Duodenal mucosa (tissue), 2 donors: ENCODE measurements around the gene SDHAF1.
"Not testable (repeated sequence)": the region's sequence is repeated elsewhere in the genome, so short reads cannot be mapped to it uniquely, and the experiment has no call there.

Source experiments
- H3K27ac ChIP-seq: one replicate; pipeline ENCODE4 v1.7.0; 2013; ENCODE audit warnings: low read depth, low read length
- H3K27me3 ChIP-seq, 2 donors: one replicate each; pipeline ENCODE4 v1.7.0; 2013; ENCODE audit warnings: low read length in 2 of 2, control low read depth in 1 of 2; ENCODE audit not compliant: insufficient read depth in 2 of 2, control insufficient read depth in 1 of 2
- H3K36me3 ChIP-seq, 2 donors: one replicate each; pipeline ENCODE4 v1.7.0; 2013; ENCODE audit warnings: low read length in 2 of 2, control low read depth in 1 of 2; ENCODE audit not compliant: insufficient read depth in 2 of 2, control insufficient read depth in 1 of 2
- H3K4me1 ChIP-seq, 2 donors: one replicate each; pipeline ENCODE4 v1.7.0; 2013; ENCODE audit warnings: low read length in 2 of 2, control low read depth in 1 of 2; ENCODE audit not compliant: insufficient read depth in 2 of 2, control insufficient read depth in 1 of 2
- H3K4me3 ChIP-seq, 2 donors: one replicate each; pipeline ENCODE4 v1.7.0; 2013; ENCODE audit warnings: low read length in 2 of 2, low read depth in 1 of 2
- H3K9ac ChIP-seq, 2 donors: one replicate each; pipeline ENCODE4 v1.7.0; 2013; ENCODE audit warnings: low read length in 2 of 2, low read depth in 1 of 2
- H3K9me3 ChIP-seq, 2 donors: one replicate each; pipeline ENCODE4 v1.7.0; 2013; ENCODE audit warnings: low read length in 2 of 2, control low read depth in 1 of 2; ENCODE audit not compliant: control insufficient read depth in 1 of 2

Gene SDHAF1

GRCh38 chr19:36032251-36033104 is 37.5 kb downstream of the SDHAF1 start, which contains the start of gene CLIP3:
CLIP3 (minus strand) TSS chr19:36032873; CDS start chr19:36032357, 516 bp downstream.
- H3K27ac ChIP-seq = no peak within 1 kb of the TSS

GRCh38 chr19:36040495-36040894 is 45.5 kb downstream of the SDHAF1 start:
- H3K4me1 ChIP-seq = no peaks in the 10 kb centered on the region
- no peaks in the 10 kb centered on the region for H3K27me3 ChIP-seq
- no peaks in the 10 kb centered on the region for H3K9me3 ChIP-seq
- H3K27ac ChIP-seq = no peak overlapping the region
- peaks cover 0 to under 1% of the 10 kb centered on the region in 2 donors for H3K36me3 ChIP-seq
- no peak overlapping the region for H3K9ac ChIP-seq
- no peak overlapping the region for H3K4me3 ChIP-seq

More at GRCh38 chr19:36032251-36033104, 37.5 kb downstream of the SDHAF1 start, which contains the start of gene CLIP3:
- Histone ChIP-seq H3K27me3 (no peaks in the 10 kb centered on the region), H3K9ac (peak within 1 kb of the TSS in 1 of 2 donors; percentile 33), H3K4me3 (peak within 1 kb of the TSS; percentile 47 to 55), H3K9me3 (no peaks in the 10 kb centered on the region), H3K4me1 (no peaks in the 10 kb centered on the region), H3K36me3 (peaks cover 7 to 8% of the 10 kb centered on the region in 2 donors)

GRCh38 chr19:36041092-36041491 is 46.1 kb downstream of the SDHAF1 start:
- not testable (repeated sequence) for H3K27ac ChIP-seq, H3K36me3 ChIP-seq, H3K4me3 ChIP-seq, H3K27me3 ChIP-seq, H3K9ac ChIP-seq, H3K9me3 ChIP-seq, H3K4me1 ChIP-seq

- Histone ChIP-seq H3K4me3 (no peak overlapping the region), H3K9ac (no peak overlapping the region), H3K36me3 (no peaks in the 10 kb centered on the region), H3K27me3 (no peaks in the 10 kb centered on the region), H3K9me3 (no peaks in the 10 kb centered on the region), H3K27ac (peak overlapping the region; percentile 32), H3K4me1 (no peaks in the 10 kb centered on the region)
These were observed 46.8 kb downstream of the SDHAF1 start for GRCh38 chr19:36041831-36042230.

- H3K9me3 ChIP-seq = no peaks in the 10 kb centered on the region
- no peaks in the 10 kb centered on the region for H3K4me1 ChIP-seq
- H3K27me3 ChIP-seq = no peaks in the 10 kb centered on the region
- H3K36me3 ChIP-seq = no peaks in the 10 kb centered on the region
- no peak overlapping the region for H3K27ac ChIP-seq
- H3K9ac ChIP-seq = no peak overlapping the region
- H3K4me3 ChIP-seq = no peak overlapping the region
These were observed 49.0 kb downstream of the SDHAF1 start for GRCh38 chr19:36043952-36044351.
